Measurements from ENCODE around the gene RPS25.
A peak's percentile ranks its signal among the peaks of the same experiment; 100 is the strongest.
"Not testable (repeated sequence)": the region's sequence is repeated elsewhere in the genome, so short reads cannot be mapped to it uniquely, and the experiment has no call there.

RPS25 gene

GRCh38 chr11:119014209-119014924 is 3.8 kb downstream of the RPS25 start:
- DNase-seq: no peak

GRCh38 chr11:119012629-119013170 is 5.4 kb downstream of the RPS25 start:
- DNase-seq: no peak

- DNase-seq: no peak
Measured at GRCh38 chr11:119011476-119012053, 6.6 kb downstream of the RPS25 start.

- DNase-seq: no peak
Measured at GRCh38 chr11:119006656-119007055, 11.5 kb downstream of the RPS25 start.

- DNase-seq: no peak
Measured at GRCh38 chr11:119000906-119001305, 17.2 kb downstream of the RPS25 start.

- no peak for DNase-seq
Measured at GRCh38 chr11:118998822-118999221, 19.3 kb downstream of the RPS25 start.

- DNase-seq: no peak
Measured at GRCh38 chr11:118998388-118998717, 19.8 kb downstream of the RPS25 start.

GRCh38 chr11:118997627-118998387 is 20.3 kb downstream of the RPS25 start, which contains the start of gene CENATAC:
TSS of gene CENATAC (plus strand) at chr11:118998138. CDS start at chr11:118998198, 60 bp downstream.
- DNase-seq: peak; percentile 88

- no peak for DNase-seq
Measured at GRCh38 chr11:118996926-118997626, 21.1 kb downstream of the RPS25 start.

- not testable (repeated sequence) for DNase-seq
Measured at GRCh38 chr11:118991486-118992038, 26.6 kb downstream of the RPS25 start.

GRCh38 chr11:118988280-118988679 is 29.9 kb downstream of the RPS25 start:
- no peak for DNase-seq

GRCh38 chr11:118984825-118985224 is 33.3 kb downstream of the RPS25 start:
- no peak for DNase-seq

GRCh38 chr11:118984337-118984736 is 33.8 kb downstream of the RPS25 start:
- DNase-seq: not testable (repeated sequence)

GRCh38 chr11:118980191-118980881 is 37.8 kb downstream of the RPS25 start:
- DNase-seq: no peak

GRCh38 chr11:118979434-118979833 is 38.7 kb downstream of the RPS25 start:
- no peak for DNase-seq

- no peak for DNase-seq
Measured at GRCh38 chr11:118975771-118976709, 42.1 kb downstream of the RPS25 start.

GRCh38 chr11:118973985-118974384 is 44.2 kb downstream of the RPS25 start:
- no peak for DNase-seq

- no peak for DNase-seq
Measured at GRCh38 chr11:118971646-118972045, 46.5 kb downstream of the RPS25 start, which contains the start of gene FOXR1. TSS of gene FOXR1 (plus strand) at chr11:118971761. CDS start at chr11:118971932, 171 bp downstream.

- not testable (repeated sequence) for DNase-seq
Measured at GRCh38 chr11:118969508-118969907, 48.6 kb downstream of the RPS25 start.
